HEK293T (cell line): ENCODE results near the gene ALPP.

Experiments used
- BHLHE40 ChIP-seq: fragments of 450-650 bp; IDR thresholded peaks from 2 replicates; pipeline ENCODE4 v1.6.1; 2016; ENCODE audit warnings: mild to moderate bottlenecking, moderate library complexity, borderline replicate concordance
- ELF4 ChIP-seq: fragments of 450-650 bp; IDR thresholded peaks from 2 replicates; pipeline ENCODE4 v1.6.1; 2017; ENCODE audit warnings: antibody characterized with exemption
- FOXK2 ChIP-seq: fragments of 450-650 bp; IDR thresholded peaks from 2 replicates; pipeline ENCODE4 v1.6.1; 2016; ENCODE audit warnings: mild to moderate bottlenecking
- LEF1 ChIP-seq: fragments of 450-650 bp; IDR thresholded peaks from 2 replicates; pipeline ENCODE4 v1.6.1; 2017; ENCODE audit warnings: mild to moderate bottlenecking, borderline replicate concordance
- NFRKB ChIP-seq: fragments of 450-650 bp; IDR thresholded peaks from 2 replicates; pipeline ENCODE4 v1.6.1; 2016; ENCODE audit warnings: mild to moderate bottlenecking, moderate library complexity
- SP1 ChIP-seq: fragments of 450-650 bp; IDR thresholded peaks from 2 replicates; pipeline ENCODE4 v1.6.1; 2017
- TF ChIP-seq, protein P1 (sequence below): fragments of 450-650 bp; IDR thresholded peaks from 2 replicates; pipeline ENCODE4 v1.6.1; 2016

- TF ChIP-seq NFRKB (no peak), LEF1 (no peak), SP1 (no peak), FOXK2 (no peak), BHLHE40 (no peak), ELF4 (no peak)
- TF ChIP-seq, protein P1, sequence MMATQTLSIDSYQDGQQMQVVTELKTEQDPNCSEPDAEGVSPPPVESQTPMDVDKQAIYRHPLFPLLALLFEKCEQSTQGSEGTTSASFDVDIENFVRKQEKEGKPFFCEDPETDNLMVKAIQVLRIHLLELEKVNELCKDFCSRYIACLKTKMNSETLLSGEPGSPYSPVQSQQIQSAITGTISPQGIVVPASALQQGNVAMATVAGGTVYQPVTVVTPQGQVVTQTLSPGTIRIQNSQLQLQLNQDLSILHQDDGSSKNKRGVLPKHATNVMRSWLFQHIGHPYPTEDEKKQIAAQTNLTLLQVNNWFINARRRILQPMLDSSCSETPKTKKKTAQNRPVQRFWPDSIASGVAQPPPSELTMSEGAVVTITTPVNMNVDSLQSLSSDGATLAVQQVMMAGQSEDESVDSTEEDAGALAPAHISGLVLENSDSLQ, result no peak
These were observed 15.0 kb downstream of the ALPP start for GRCh38 chr2:232393556-232393955.
